Activated CD8-positive, alpha-beta T cell treated with anti-CD3 and anti-CD28 coated beads for 36 hours (primary cell): ENCODE results near the gene ABCC12. TPM values are rescaled to one million over a fixed set of nuclear protein-coding genes. Genes with fewer than 3 reads are reported as not detected.

Source experiments
- ATAC-seq: fragments of 200-7000 bp; cut with Tn5 transposase; one replicate; pipeline ENCODE4 v1.10.0; 2021; ENCODE audit warnings: mild to moderate bottlenecking, moderate library complexity
- CTCF ChIA-PET: fragments of 350-600 bp; sonication (Branson Sonifier 250); formaldehyde crosslinking; loops from one replicate; lab custom pipeline; 2021; ENCODE audit warnings: antibody characterized with exemption; lab: Charles Lee
- POLR2A ChIA-PET: fragments of 350-600 bp; sonication (Branson Sonifier 250); formaldehyde crosslinking; loops from one replicate; lab custom pipeline; 2021; ENCODE audit warnings: antibody characterized with exemption; lab: Charles Lee
- DNase-seq: peaks from one replicate; pipeline ENCODE4 v3.0.0-alpha.2; 2020
- H3K27ac Mint-ChIP-seq: one replicate; pipeline ENCODE4 v1.8.0; 2021; ENCODE audit warnings: mild to moderate bottlenecking, mixed read lengths
- H3K27me3 Mint-ChIP-seq: one replicate; pipeline ENCODE4 v1.8.0; 2021; ENCODE audit warnings: mixed read lengths
- H3K36me3 Mint-ChIP-seq: one replicate; pipeline ENCODE4 v1.8.0; 2021; ENCODE audit warnings: low read depth, mixed read lengths
- H3K4me1 Mint-ChIP-seq: one replicate; pipeline ENCODE4 v1.8.0; 2021; ENCODE audit warnings: low read depth, mixed read lengths
- H3K4me3 Mint-ChIP-seq: one replicate; pipeline ENCODE4 v1.8.0; 2021; ENCODE audit warnings: mild to moderate bottlenecking, moderate library complexity, mixed read lengths
- H3K9me3 Mint-ChIP-seq: one replicate; pipeline ENCODE4 v1.8.0; 2021; ENCODE audit warnings: mixed read lengths
- CTCF ChIP-seq: fragments of 200-600 bp; IDR thresholded peaks from one replicate; pipeline ENCODE4 v1.8.0; 2022; ENCODE audit warnings: antibody characterized with exemption, mild to moderate bottlenecking
- intact Hi-C: fragments of 100-400 bp; cut with micrococcal nuclease; formaldehyde crosslinking; loops from one replicate; pipeline ENCODE4 v1.10.0; 2022
- total RNA-seq, 2 experiments: library from RNA; stranded (reverse); gene quantifications; one replicate each; pipeline ENCODE4 v1.2.3, GENCODE V29; 2021

The ABCC12 gene
- total RNA-seq, 2 experiments from 2014 or later: not detected

GRCh38 chr16:48115299-48115698, 40.5 kb downstream of the ABCC12 start:
- DNase-seq (no peak), ATAC-seq (no peak)
- H3K4me3 Mint-ChIP-seq: no peak overlapping the region
- H3K36me3 Mint-ChIP-seq: no peaks in the 10 kb centered on the region
- no peak overlapping the region for H3K27ac Mint-ChIP-seq
- H3K9me3 Mint-ChIP-seq: no peaks in the 10 kb centered on the region
- ChIA-PET CTCF (interaction anchor here (0.9 kb wide), 1 partner anchor 11 kb away, joined by 3 read pairs; no protein-coding TSS in a partner anchor), POLR2A (no interaction called here)
- H3K4me1 Mint-ChIP-seq: no peaks in the 10 kb centered on the region
- intact Hi-C loops: no loop called here
- H3K27me3 Mint-ChIP-seq: peaks cover 5% of the 10 kb centered on the region
- no peak for TF ChIP-seq CTCF

- POLR2A ChIA-PET: no interaction called here
Observed at GRCh38 chr16:48114410-48114809, 41.4 kb downstream of the ABCC12 start.

GRCh38 chr16:48113471-48113870, 42.3 kb downstream of the ABCC12 start:
- Mint-ChIP-seq H3K9me3 (no peaks in the 10 kb centered on the region), H3K27ac (no peak overlapping the region), H3K4me1 (no peaks in the 10 kb centered on the region), H3K36me3 (no peaks in the 10 kb centered on the region), H3K27me3 (peaks cover 5% of the 10 kb centered on the region), H3K4me3 (no peak overlapping the region)
- POLR2A ChIA-PET: no interaction called here
- CTCF ChIA-PET: interaction anchor here (1.2 kb wide), 1 partner anchor 12 kb away, joined by 3 read pairs; no protein-coding TSS in a partner anchor
- TF ChIP-seq CTCF: no peak
- DNase-seq: no peak
- ATAC-seq: no peak
- intact Hi-C loops: no loop called here

More at GRCh38 chr16:48114410-48114809, 41.4 kb downstream of the ABCC12 start:
- intact Hi-C loops: no loop called here
- ATAC-seq (no peak), DNase-seq (no peak)
- no peak overlapping the region for H3K27ac Mint-ChIP-seq
- H3K4me3 Mint-ChIP-seq: no peak overlapping the region
- peaks cover 5% of the 10 kb centered on the region for H3K27me3 Mint-ChIP-seq
- no peaks in the 10 kb centered on the region for H3K4me1 Mint-ChIP-seq
- no peaks in the 10 kb centered on the region for H3K9me3 Mint-ChIP-seq
- no peaks in the 10 kb centered on the region for H3K36me3 Mint-ChIP-seq
- TF ChIP-seq CTCF: no peak
- CTCF ChIA-PET: no interaction called here

GRCh38 chr16:48113001-48113400, 42.8 kb downstream of the ABCC12 start:
- POLR2A ChIA-PET: no interaction called here
- intact Hi-C loops: no loop called here

More at GRCh38 chr16:48113001-48113400, 42.8 kb downstream of the ABCC12 start:
- no peak for TF ChIP-seq CTCF
- CTCF ChIA-PET: interaction anchor here (1.2 kb wide), 1 partner anchor 12 kb away, joined by 3 read pairs; no protein-coding TSS in a partner anchor
- Mint-ChIP-seq H3K4me3 (no peak overlapping the region), H3K27me3 (peaks cover 5% of the 10 kb centered on the region), H3K27ac (no peak overlapping the region), H3K36me3 (no peaks in the 10 kb centered on the region), H3K4me1 (no peaks in the 10 kb centered on the region), H3K9me3 (no peaks in the 10 kb centered on the region)
- no peak for DNase-seq
- no peak for ATAC-seq
